Colonic mucosa (tissue), 4 donors: ENCODE measurements around the gene CAMTA1. TPM values are rescaled to one million over a fixed set of nuclear protein-coding genes. Genes with fewer than 3 reads are reported as not detected.
A peak's percentile ranks its signal among the peaks of the same experiment; 100 is the strongest.

Experiments
- DNase-seq: peaks from one replicate; pipeline ENCODE4 v3.0.0-alpha.2; 2020
- H3K27ac ChIP-seq: fragments of 200-600 bp; one replicate; pipeline ENCODE4 v1.8.0; 2021
- H3K27me3 ChIP-seq: fragments of 200-600 bp; one replicate; pipeline ENCODE4 v1.8.0; 2021
- H3K36me3 ChIP-seq: fragments of 200-600 bp; one replicate; pipeline ENCODE4 v1.8.0; 2021
- H3K4me1 ChIP-seq: fragments of 200-600 bp; one replicate; pipeline ENCODE4 v1.8.0; 2021; ENCODE audit warnings: mild to moderate bottlenecking
- H3K4me3 ChIP-seq: fragments of 200-600 bp; one replicate; pipeline ENCODE4 v1.8.0; 2021
- H3K9ac ChIP-seq, 2 donors: one replicate each; pipeline ENCODE4 v1.7.0; 2013; ENCODE audit warnings: control low read depth in 2 of 2, low read depth in 2 of 2, low read length in 2 of 2
- H3K9me3 ChIP-seq: fragments of 200-600 bp; one replicate; pipeline ENCODE4 v1.8.0; 2021
- intact Hi-C: fragments of 100-400 bp; cut with DNase I; formaldehyde crosslinking; loops from one replicate; pipeline ENCODE4 v1.14.1; 2022
- total RNA-seq, 2 donors: library from RNA; stranded (reverse); fragmentation: NEBNext Ultra II Directional in 1 of 2; extraction: Animal tissue kit (Norgen Biotek cat#: 25700) in 1 of 2; gene quantifications; one replicate each; pipeline ENCODE4 v1.2.1, GENCODE V29; 2021
- TF ChIP-seq, protein P1 (sequence below): fragments of 200-600 bp; IDR thresholded peaks from one replicate; pipeline ENCODE4 v1.8.0; 2022; ENCODE audit warnings: antibody characterized with exemption, mild to moderate bottlenecking
- donor health status: healthy.
- donor health status: DM: no; HTN: no; CAD: no.
- donor health status: DM: no; HTN: no; CAD: no.

CAMTA1 gene
- total RNA-seq, 2 donors from 2014 or later: 76.8 to 92.8 TPM

DNA sequence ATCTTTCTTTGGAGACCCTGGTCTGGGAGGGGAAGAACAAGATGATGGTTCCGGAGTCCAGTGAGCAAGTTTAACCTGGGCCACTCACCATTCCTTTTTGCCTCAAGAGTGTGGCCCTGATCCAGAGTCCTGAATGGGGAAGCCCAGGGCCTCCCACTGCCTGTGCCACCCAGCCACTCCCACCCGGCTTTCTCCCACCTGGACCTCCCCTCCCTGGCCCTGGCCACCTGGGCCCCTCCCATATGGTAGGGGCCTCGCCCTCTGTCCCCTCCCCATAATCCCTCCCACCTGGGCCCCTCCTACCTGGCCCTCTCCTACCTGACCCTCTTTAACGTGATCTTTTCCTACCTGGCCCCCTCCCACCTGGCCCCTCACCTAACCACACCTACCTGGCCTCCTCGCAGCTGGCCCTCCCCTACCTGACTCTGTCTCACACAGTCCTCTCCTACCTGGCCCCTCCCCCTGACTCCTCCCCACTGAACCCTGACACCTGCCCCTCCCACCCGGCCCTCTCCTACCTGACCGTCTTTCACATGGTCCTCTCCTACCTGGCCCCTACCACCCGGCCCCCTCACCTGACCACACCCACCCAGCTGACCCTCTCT is 765.1 kb downstream of the CAMTA1 start:
- no peak overlapping the region for H3K4me3 ChIP-seq
- TF ChIP-seq, protein P1, sequence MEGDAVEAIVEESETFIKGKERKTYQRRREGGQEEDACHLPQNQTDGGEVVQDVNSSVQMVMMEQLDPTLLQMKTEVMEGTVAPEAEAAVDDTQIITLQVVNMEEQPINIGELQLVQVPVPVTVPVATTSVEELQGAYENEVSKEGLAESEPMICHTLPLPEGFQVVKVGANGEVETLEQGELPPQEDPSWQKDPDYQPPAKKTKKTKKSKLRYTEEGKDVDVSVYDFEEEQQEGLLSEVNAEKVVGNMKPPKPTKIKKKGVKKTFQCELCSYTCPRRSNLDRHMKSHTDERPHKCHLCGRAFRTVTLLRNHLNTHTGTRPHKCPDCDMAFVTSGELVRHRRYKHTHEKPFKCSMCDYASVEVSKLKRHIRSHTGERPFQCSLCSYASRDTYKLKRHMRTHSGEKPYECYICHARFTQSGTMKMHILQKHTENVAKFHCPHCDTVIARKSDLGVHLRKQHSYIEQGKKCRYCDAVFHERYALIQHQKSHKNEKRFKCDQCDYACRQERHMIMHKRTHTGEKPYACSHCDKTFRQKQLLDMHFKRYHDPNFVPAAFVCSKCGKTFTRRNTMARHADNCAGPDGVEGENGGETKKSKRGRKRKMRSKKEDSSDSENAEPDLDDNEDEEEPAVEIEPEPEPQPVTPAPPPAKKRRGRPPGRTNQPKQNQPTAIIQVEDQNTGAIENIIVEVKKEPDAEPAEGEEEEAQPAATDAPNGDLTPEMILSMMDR: no peak
- DNase-seq: peak; percentile 68
- no peaks in the 10 kb centered on the region for H3K27me3 ChIP-seq
- intact Hi-C loops: no loop called here
- H3K36me3 ChIP-seq: no peaks in the 10 kb centered on the region
- H3K9me3 ChIP-seq: no peaks in the 10 kb centered on the region
- H3K4me1 ChIP-seq: no peaks in the 10 kb centered on the region
- H3K9ac ChIP-seq: peak overlapping the region in 1 of 2 donors; percentile 12
- no peak overlapping the region for H3K27ac ChIP-seq

DNA sequence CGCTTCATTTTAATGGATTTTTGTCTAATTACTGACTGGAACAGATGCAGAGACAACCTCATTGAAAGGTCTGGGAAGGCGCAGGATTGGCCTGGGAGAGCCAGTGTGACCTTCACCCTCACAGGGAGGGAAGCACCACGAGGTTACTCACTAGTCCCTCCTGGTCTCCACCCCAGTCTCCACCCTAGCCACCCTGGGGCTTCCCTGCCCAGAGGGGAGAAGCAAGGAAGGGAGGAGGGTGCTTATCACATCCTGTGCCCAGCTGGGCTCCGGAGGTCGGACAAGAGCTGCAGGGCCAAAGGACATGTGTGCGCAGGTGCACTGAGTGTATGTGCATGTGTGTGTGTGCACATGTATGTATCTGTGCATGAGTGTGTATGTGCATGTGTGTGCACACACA is 765.7 kb downstream of the CAMTA1 start:
- Histone ChIP-seq H3K4me3 (no peak overlapping the region), H3K9me3 (no peaks in the 10 kb centered on the region), H3K27me3 (no peaks in the 10 kb centered on the region), H3K4me1 (no peaks in the 10 kb centered on the region), H3K36me3 (no peaks in the 10 kb centered on the region), H3K9ac (no peak overlapping the region), H3K27ac (no peak overlapping the region)
- peak; percentile 68 for DNase-seq
- intact Hi-C loops: no loop called here
- TF ChIP-seq, protein P1: no peak

GRCh38 chr1:7551442-7551841 is 766.2 kb downstream of the CAMTA1 start:
- no peak overlapping the region for H3K27ac ChIP-seq

DNA sequence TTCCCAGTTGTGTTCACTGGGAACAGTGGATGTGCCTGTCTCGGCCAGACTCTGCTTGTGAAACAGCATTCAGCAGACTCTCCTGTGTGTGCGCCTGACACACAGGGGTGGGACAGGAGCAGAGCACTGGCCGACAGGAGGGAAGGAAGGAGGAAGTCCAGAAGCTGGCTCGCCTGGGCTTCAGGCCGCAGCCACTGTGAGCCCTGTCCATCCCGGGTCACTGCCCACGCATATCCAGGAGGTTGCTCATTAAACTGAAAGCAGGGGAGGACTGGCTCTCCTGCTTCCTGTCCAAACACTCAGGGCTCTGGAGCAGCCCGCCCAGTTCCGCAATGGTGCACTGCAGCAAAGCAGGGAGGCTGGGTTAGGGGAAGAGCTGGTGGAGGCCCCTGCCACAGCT is 767.1 kb downstream of the CAMTA1 start:
- Histone ChIP-seq H3K36me3 (no peaks in the 10 kb centered on the region), H3K27me3 (no peaks in the 10 kb centered on the region), H3K4me3 (no peak overlapping the region), H3K27ac (no peak overlapping the region), H3K9ac (no peak overlapping the region), H3K9me3 (no peaks in the 10 kb centered on the region), H3K4me1 (no peaks in the 10 kb centered on the region)
- intact Hi-C loops: no loop called here
- TF ChIP-seq, protein P1: no peak
- DNase-seq: no peak

More at GRCh38 chr1:7551442-7551841, 766.2 kb downstream of the CAMTA1 start:
- intact Hi-C loops: no loop called here
- Histone ChIP-seq H3K36me3 (no peaks in the 10 kb centered on the region), H3K9me3 (no peaks in the 10 kb centered on the region), H3K9ac (no peak overlapping the region), H3K27me3 (no peaks in the 10 kb centered on the region), H3K4me3 (no peak overlapping the region), H3K4me1 (no peaks in the 10 kb centered on the region)
- TF ChIP-seq, protein P1: no peak
- no peak for DNase-seq

DNA sequence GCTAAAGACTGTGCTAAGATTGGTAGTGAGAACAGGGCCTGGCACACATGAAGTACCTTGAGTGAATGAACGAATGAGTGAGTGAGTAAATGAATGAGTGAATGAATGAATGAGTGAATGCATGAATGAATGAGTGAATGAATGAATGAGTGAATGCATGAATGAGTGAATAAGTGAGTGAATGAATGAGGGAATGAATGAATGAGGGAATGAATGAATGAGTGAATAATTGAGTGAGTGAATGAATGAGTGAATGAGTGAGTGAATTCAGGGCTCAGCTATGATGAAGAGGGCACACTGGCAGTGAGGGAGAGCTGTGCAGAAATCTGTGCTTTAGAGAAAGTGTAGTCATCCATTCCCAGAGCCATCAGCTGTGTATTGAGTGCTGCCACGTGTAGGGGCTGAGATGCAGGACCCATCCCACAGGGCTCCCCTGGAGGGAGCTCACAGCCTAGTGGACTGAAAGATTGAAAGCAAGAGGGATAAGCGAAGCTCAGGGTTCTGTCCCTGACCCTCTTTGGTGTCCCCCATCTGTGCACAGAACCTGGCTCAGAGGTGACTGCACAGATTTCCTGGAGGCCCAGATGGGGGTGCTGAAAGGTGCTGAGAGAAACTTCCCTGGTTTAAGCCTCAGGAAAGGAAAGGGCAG is 767.9 kb downstream of the CAMTA1 start:
- Histone ChIP-seq H3K27ac (no peak overlapping the region), H3K36me3 (no peaks in the 10 kb centered on the region), H3K27me3 (no peaks in the 10 kb centered on the region), H3K4me1 (no peaks in the 10 kb centered on the region), H3K9ac (no peak overlapping the region), H3K9me3 (no peaks in the 10 kb centered on the region), H3K4me3 (no peak overlapping the region)
- intact Hi-C loops: no loop called here
- TF ChIP-seq, protein P1: no peak
- DNase-seq: no peak
